Omental fat pad (tissue), 4 donors: ENCODE results near the gene CPNE1. TPM values are rescaled to one million over a fixed set of nuclear protein-coding genes. Genes with fewer than 3 reads are reported as not detected.
A peak's percentile ranks its signal among the peaks of the same experiment; 100 is the strongest.

Experiments used
- ATAC-seq: fragments of 150-250 bp; one replicate; pipeline ENCODE4 v1.9.1; 2016; ENCODE audit warnings: mild to moderate bottlenecking, moderate library complexity; ENCODE audit not compliant: low FRiP score
- DNase-seq: peaks from one replicate; pipeline ENCODE4 v3.0.0-alpha.2; 2019; ENCODE audit warnings: low spot score
- CTCF ChIP-seq, 3 donors: fragments of 450-650 bp; IDR thresholded peaks; one replicate each; pipeline ENCODE4 v1.5.1; 2016 to 2017; ENCODE audit warnings: antibody characterized with exemption in 3 of 3, mild to moderate bottlenecking in 3 of 3, moderate library complexity in 2 of 3
- small RNA-seq: library from RNA; depleted of rRNA; stranded (forward); fragments of <200 nt; gene quantifications from one replicate; pipeline ENCODE3, GENCODE V24; 2016
- total RNA-seq, 4 donors: library from RNA; depleted of rRNA; stranded (reverse); fragments of >200 nt; gene quantifications; one replicate each; pipeline ENCODE4 v1.1.0, GENCODE V29; 2016

The CPNE1 gene
- total RNA-seq, 4 donors from 2014 or later: 50.7 to 113 (median 85.2) TPM

GRCh38 chr20:35583636-35584560 lies 80.8 kb downstream of the CPNE1 start:
- peak; percentile 16 for ATAC-seq
- no peak for DNase-seq

GRCh38 chr20:35582741-35583404 lies 81.8 kb downstream of the CPNE1 start:
- no peak for TF ChIP-seq CTCF (IDR thresholded peaks at IDR 0.05)
- ATAC-seq (no peak), DNase-seq (no peak)

More at GRCh38 chr20:35583636-35584560, 80.8 kb downstream of the CPNE1 start:
- no peak for TF ChIP-seq CTCF (IDR thresholded peaks at IDR 0.05)

GRCh38 chr20:35582131-35582530 lies 82.6 kb downstream of the CPNE1 start:
- no peak for DNase-seq
- no peak for TF ChIP-seq CTCF (IDR thresholded peaks at IDR 0.05)
- ATAC-seq: no peak

GRCh38 chr20:35579196-35579595 lies 85.5 kb downstream of the CPNE1 start:
- no peak for TF ChIP-seq CTCF (IDR thresholded peaks at IDR 0.05)
- DNase-seq (no peak), ATAC-seq (no peak)

- ATAC-seq: no peak
- TF ChIP-seq CTCF (IDR thresholded peaks at IDR 0.05): no peak
- DNase-seq: no peak
Measured at GRCh38 chr20:35578469-35578868, 86.2 kb downstream of the CPNE1 start.

GRCh38 chr20:35576816-35577215 lies 87.9 kb downstream of the CPNE1 start:
- no peak for ATAC-seq
- DNase-seq: no peak
- TF ChIP-seq CTCF (IDR thresholded peaks at IDR 0.05): no peak

Small RNAs within 50 kb of the gene (small RNA-seq; reads per million reads assigned to genes)
- gene RNU6-759P (not detected), gene RPL37P1 (not detected)

Other genes with a start within 250 kb of the CPNE1 start
- gene GDF5, start 226.7 kb downstream of the CPNE1 start, total RNA-seq: 1 to 10 TPM in 3 of 4 donors, under 1 TPM in 1; 0.47 to 2.6 (median 1.8) TPM
- 10 to 100 TPM; 14.6 to 25.4 (median 16.2) TPM for gene CEP250, start 209.3 kb downstream of the CPNE1 start, total RNA-seq
- gene C20orf173, start 135.2 kb downstream of the CPNE1 start, total RNA-seq: not detected
- gene ERGIC3, start 122.8 kb downstream of the CPNE1 start, total RNA-seq: 100 to 1,000 TPM; 143 to 184 (median 163) TPM
- 1 to 10 TPM; 2.5 to 7.4 (median 3.1) TPM for gene SPAG4, start 49.1 kb downstream of the CPNE1 start, total RNA-seq
- 10 to 100 TPM; 31.4 to 43.2 (median 33.9) TPM for gene RBM12, start within 50 bp of the CPNE1 start, total RNA-seq
- 10 to 100 TPM; 16.1 to 32.1 (median 26.6) TPM for gene NFS1, start 34.5 kb upstream of the CPNE1 start, total RNA-seq
- gene ROMO1, start 34.5 kb upstream of the CPNE1 start, total RNA-seq: 100 to 1,000 TPM; 160 to 364 (median 237) TPM
- gene RBM39, start 77.4 kb upstream of the CPNE1 start, total RNA-seq: 100 to 1,000 TPM; 231 to 462 (median 427) TPM
- 10 to 100 TPM; 51.0 to 71.7 (median 54.8) TPM for gene PHF20, start 107.1 kb upstream of the CPNE1 start, total RNA-seq